ENCODE data around the gene CFL1.

Gene CFL1

DNA sequence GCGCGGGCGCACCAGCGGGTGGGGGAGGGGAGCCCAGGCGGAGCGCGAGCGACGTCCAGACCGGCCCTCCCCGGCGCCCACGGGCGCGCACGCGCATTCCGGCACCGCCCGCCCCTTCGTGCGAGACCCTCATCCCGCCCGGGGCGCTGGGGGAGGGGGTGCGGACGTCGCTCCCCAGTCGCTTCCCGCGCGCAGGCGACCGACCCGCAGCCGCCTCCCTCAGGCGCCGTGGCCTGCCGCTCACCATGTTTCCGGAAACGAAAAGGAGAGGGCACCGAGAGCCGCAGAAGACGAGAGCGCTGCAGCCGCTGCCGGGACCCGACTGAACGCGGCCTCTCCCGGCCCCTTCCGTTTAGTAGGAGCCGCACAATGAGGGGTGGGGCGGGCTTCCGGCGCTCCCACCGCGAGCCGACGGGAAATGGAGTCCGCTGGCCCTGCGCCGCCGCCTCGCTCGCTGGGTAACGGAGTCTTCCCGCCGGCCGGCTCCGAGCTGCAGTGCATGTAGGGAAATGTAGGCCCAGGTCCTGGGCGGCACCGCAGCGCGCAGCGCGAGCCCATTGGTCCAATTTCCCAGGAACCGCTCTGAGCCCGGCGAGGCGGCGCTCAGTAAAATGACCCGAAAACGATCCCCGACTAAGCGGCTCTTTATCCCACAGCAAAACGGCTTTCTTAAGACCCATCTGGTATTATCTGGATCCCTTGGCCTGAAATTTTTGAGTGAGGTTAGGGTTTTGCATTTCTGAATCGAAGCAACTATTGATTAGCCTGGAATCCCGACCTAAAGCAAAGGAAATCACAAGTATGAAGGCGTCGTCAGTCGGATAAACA, at the start of gene CFL1:
Gene CFL1 (minus strand): TSS at position 328 of the 828 bp plus-strand sequence. CDS start 81 bp downstream, at position 247.
- peak within 1 kb of the TSS; percentile 96 for H3K4me3 ChIP-seq (ENCODE audit: low read depth, low read length)
- in situ Hi-C loops (cut with HindIII; ENCODE audit: low sequenced_read_pairs) = no loop called here
- DNase-seq (ENCODE audit: low read depth) = peak; percentile 92
- no peak for TF ChIP-seq CTCF (IDR thresholded peaks at IDR 0.05; ENCODE audit: low read depth, low read length, missing control alignments)

- in situ Hi-C loops (cut with HindIII; ENCODE audit: low sequenced_read_pairs) = no loop called here
- H3K4me3 ChIP-seq (ENCODE audit: low read depth, low read length) = no peak overlapping the region
- no peak for DNase-seq (ENCODE audit: low read depth)
- no peak for TF ChIP-seq CTCF (IDR thresholded peaks at IDR 0.05; ENCODE audit: low read depth, low read length, missing control alignments)
Measured at GRCh38 chr11:65906602-65907001, 48.6 kb upstream of the CFL1 start.

DNA sequence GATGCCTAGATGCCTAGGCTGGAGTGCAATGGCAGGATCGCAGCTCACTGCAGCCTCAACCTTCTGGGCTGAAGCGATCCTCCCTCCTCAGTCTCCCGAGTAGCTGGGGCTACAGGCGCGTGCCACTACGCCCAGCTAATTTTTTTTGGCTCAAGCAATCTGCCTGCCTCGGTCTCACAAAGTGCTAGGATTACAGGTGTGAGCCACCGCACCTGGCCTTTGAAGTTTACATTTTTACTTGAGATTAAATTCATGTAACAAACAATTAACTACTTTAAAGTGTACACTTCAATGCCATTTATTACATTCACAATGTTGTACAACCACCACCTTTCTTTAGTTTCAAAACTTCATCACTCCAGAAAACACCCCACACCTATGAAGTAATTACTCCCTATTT, 45.7 kb upstream of the CFL1 start:
- no peak for DNase-seq (ENCODE audit: low read depth)
- TF ChIP-seq CTCF (IDR thresholded peaks at IDR 0.05; ENCODE audit: low read depth, low read length, missing control alignments) = no peak
- in situ Hi-C loops (cut with HindIII; ENCODE audit: low sequenced_read_pairs) = no loop called here
- H3K4me3 ChIP-seq (ENCODE audit: low read depth, low read length) = no peak overlapping the region

DNA sequence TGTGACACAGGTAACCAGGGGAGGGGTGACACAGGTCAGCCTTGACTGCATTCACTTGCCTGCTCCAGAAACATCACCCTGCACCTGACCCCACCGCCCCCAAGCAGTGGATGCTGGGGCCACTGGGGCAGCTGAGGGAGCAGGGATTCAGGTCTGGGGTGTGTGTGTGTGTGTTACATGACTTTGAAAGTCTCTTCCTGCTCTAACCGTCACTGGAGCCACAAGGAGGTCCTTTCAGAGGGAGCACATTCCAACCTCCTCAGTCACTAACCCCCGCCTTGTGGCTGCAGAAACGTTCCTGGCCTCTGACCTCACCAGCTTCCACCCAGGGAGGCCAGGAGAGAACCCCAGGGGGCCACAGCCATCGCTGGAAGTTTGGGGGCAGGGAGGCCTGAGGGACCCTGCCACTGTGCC, 45.1 kb upstream of the CFL1 start:
- no peak overlapping the region for H3K4me3 ChIP-seq (ENCODE audit: low read depth, low read length)
- no peak for DNase-seq (ENCODE audit: low read depth)
- TF ChIP-seq CTCF (IDR thresholded peaks at IDR 0.05; ENCODE audit: low read depth, low read length, missing control alignments) = no peak

GRCh38 chr11:65900899-65901180, 42.9 kb upstream of the CFL1 start:
- no peak for DNase-seq (ENCODE audit: low read depth)
- peak overlapping the region; percentile 70 for H3K4me3 ChIP-seq (ENCODE audit: low read depth, low read length)
- TF ChIP-seq CTCF (IDR thresholded peaks at IDR 0.05; ENCODE audit: low read depth, low read length, missing control alignments) = no peak
- in situ Hi-C loops (cut with HindIII; ENCODE audit: low sequenced_read_pairs) = no loop called here

More for the DNA sequence above, 45.1 kb upstream of the CFL1 start:
- in situ Hi-C loops (cut with HindIII; ENCODE audit: low sequenced_read_pairs) = no loop called here

GRCh38 chr11:65900125-65900898, 42.3 kb upstream of the CFL1 start, which contains the start of gene FOSL1:
TSS of gene FOSL1 (minus strand) at chr11:65900388. CDS start at chr11:65900339, 49 bp downstream.
- peak; percentile 84 for DNase-seq (ENCODE audit: low read depth)
- H3K4me3 ChIP-seq (ENCODE audit: low read depth, low read length) = peak within 1 kb of the TSS; percentile 70
- no peak for TF ChIP-seq CTCF (IDR thresholded peaks at IDR 0.05; ENCODE audit: low read depth, low read length, missing control alignments)
- in situ Hi-C loops (cut with HindIII; ENCODE audit: low sequenced_read_pairs) = no loop called here
